ENCODE results near the gene ENG.
"Not testable (repeated sequence)": the region's sequence is repeated elsewhere in the genome, so short reads cannot be mapped to it uniquely, and the experiment has no call there.

Gene ENG

DNA sequence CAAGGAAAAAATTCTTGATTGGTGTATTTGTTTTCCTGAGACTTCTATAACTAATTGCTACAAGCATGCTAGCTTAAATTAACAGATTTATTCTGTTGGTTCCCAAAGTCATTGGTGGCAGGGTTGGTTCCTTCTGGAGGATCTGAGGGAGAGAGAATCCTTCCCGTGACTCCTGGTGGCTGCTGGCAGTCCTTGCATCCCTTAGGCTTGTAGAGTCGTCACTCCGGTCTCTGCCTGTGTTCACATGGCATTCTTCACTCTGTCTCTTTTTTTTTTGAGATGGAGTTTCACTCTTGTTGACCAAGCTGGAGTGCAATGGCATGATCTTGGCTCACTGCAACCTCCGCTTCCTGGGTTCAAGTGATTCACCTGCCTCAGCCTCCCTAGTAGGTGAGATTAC, 63.4 kb downstream of the ENG start:
- no peak for DNase-seq (ENCODE audit: low spot score)

DNA sequence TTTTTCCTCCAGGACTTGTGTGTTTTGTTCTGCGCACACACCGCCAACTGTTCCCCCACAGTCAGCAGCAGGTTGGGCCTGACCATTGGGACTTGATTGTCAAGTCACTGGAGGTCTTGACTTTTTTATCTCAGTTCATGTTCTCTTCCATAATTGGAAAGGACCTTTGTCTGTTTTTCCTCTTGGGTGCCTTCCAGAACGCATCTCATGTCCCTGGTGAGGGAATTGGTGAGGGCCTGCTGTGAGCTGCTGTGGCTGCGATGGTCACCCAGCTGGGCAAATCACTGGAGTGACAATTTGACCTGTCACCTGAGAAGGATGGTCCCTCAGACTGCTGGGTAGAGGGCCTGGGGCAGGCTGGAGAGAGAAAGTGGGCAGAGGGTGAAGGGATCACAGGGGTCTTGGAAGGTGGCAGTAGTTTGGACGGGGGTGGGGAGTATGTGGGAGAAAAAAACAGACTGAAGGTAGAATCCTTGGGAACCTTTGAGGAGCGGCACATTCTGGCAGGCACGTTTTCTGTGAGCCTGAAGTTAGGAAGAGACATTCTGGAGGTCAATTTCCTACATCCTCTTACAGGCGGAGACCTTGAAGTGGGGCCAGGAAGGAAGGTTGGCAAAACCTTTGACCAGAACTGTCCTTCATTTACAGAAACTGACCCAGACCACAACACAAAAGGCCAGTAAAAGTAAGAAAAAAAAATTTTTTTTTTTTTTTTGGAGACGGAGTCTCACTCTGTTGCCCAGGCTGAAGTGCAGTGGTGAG, 64.2 kb downstream of the ENG start:
- DNase-seq (ENCODE audit: low spot score) = no peak

DNA sequence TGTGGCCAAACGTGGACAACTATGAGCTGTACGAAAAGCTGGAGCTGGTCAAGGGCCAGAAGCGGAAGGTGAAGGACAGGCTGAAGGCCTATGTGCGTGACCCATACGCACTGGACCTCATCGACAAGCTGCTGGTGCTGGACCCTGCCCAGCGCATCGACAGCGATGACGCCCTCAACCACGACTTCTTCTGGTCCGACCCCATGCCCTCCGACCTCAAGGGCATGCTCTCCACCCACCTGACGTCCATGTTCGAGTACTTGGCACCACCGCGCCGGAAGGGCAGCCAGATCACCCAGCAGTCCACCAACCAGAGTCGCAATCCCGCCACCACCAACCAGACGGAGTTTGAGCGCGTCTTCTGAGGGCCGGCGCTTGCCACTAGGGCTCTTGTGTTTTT, 65.3 kb downstream of the ENG start:
- DNase-seq (ENCODE audit: low spot score) = no peak

DNA sequence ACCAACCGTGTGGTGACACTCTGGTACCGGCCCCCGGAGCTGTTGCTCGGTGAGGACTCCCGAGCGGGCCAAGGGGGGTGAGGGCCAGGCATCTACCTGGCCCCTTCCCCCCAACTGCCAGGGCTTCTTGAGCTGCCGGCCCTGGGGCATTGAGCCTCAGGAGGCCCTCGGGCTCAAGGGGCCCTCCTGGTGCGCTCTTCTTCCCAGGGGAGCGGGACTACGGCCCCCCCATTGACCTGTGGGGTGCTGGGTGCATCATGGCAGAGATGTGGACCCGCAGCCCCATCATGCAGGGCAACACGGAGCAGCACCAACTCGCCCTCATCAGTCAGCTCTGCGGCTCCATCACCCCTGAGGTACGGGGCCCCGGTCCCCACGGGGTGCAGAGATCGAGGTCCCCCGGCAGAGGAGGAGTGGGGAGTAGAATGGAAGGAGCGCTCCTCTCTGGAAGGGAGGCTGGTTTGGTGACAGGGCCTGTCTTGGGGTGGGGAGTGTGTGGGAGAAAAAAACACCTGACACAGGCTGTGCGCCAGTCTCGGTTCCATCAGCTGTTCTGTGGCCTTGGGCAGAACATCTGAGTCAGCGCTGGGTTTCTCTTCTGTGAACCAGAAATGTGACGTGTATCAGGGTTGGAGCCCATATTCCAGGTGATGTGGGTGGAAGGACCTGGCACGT, 66.0 kb downstream of the ENG start:
- DNase-seq (ENCODE audit: low spot score) = no peak

DNA sequence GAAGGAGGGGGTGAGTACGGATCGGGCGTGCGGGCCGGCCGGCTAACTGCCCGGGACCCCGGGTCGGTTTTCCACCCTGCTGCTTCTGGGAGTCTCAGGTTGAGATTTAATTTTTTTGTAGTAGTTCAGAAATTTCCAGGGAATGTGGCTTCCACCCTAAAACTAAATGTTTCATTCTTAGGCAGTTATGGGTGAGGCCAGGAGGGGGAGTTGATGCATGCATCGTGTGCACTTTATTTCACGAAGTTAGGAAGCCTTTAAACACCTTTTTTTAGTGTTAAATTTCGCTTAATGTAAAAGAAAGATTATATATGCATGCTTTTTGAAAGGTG, 67.7 kb downstream of the ENG start:
- no peak for DNase-seq (ENCODE audit: low spot score)

DNA sequence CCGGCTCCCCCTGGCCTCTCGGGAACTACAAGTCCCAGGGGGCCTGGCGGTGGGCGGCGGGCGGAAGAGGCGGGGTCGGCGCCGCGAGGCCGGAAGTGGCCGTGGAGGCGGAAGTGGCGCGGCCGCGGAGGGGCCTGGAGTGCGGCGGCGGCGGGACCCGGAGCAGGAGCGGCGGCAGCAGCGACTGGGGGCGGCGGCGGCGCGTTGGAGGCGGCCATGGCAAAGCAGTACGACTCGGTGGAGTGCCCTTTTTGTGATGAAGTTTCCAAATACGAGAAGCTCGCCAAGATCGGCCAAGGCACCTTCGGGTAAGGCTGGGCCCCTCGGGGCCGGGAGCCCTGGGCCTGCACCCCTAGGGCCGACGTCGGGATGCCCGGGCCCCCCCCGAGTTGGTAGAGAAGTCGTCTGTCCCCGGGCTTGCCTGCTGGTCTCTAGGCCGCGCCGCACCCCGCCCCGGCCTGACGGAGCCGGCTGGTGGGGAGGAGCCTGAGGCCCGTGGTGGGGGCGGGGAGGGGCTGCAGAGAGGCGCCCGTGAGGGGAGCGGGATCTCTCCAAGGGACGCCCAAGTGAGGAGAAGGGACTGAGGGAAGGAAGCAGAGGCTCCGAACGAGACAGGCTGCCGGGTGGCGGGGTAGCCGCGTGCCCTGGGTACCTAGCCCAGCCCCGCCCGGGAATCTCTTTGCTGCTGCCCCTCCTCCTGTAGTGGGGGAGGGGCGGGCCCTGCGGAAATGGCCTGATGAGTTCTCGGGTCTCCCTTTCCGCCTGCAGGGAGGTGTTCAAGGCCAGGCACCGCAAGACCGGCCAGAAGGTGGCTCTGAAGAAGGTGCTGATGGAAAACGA, 68.3 kb downstream of the ENG start, which contains the start of gene CDK9:
Gene CDK9, plus strand, starts transcription at position 102 of the 840 bp plus-strand sequence. Its CDS starts 115 bp downstream, at position 217.
- peak; percentile 90 for DNase-seq (ENCODE audit: low spot score)

DNA sequence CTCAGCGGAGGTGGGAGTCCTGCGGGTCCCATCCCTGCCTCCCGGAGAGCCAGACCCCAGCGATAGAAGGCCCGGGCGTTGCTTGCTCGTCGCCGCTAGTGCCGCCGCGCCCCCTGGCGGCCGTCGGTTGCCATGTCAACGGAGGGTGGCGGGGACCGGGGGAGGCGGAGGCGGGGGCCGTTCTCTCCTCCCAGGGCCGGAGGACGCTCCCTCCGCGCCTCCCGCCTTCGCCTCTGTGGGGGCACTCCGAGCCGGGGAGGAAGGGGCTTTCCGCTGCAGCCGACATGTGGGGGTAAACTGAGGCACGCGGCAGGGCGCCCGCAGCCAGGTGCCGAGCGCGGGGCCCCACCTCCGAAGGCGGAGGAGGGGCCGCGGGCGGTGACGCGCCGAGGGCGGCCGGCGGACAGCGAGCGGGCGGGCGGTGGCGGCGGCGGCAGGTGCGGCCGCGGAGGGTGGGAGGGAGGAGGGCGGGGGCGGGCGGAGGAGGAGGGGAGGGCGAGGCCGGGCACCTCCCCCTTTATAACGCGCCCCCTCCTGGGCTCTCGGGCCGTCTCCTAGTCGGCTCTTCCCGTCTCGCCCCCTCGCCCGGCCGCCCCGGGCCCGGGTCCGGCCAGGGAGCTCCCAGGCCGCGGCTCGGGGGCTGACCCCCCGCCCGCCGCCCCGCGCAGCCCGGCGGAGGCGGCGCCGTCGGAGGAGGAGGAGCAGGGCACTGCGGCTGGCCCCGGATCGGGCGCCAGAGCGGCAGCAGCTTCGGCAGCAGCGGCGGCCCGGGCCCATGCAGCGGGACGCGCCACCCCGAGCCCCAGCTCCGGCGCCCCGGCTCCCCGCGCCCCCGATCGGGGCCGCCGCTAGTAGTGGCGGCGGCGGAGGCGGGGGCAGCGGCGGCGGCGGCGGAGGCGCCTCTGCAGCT, 69.2 kb downstream of the ENG start:
- peak; percentile 77 for DNase-seq (ENCODE audit: low spot score)

DNA sequence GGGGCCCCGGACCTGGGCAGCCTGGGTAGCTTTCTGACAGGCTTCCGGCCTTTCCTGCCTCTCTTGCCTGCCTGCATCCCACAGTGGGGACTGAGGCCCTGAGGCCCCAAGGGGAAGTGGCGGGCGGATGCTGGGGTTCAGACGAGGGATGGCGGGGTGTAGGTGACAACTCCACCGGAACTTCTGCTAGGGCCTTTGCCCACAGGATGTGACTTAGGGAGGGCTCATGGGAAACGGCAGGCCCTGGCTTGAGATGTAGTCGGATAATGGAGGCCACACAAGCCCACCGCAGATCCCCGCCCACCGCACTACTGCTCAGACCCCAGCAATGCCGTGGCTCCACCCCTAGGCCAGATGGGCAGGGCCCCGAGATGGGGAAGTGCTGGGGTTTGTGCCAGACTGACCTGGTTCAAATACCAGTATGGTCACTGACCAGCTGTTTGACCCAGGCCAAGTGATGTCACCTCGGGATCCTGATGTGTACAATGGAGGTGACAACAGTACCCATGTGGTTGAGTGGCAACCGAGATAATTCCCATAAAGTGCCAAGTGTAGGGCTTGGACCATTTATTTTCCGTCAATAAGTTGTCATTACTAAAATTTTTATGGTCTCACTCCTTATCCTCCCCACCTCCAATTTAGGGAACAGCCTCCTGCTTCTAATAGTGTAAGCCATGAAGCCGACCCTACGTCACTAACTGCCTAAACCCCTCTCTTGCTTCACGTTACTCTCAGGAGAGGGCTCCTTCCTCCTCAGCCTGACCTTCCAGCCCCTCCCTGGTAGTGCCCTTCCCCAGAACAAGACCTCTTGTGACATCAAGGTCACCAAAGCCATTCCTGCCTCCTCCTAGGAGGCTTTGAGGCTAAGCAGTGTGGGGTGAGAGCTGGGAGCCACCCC, 71.1 kb downstream of the ENG start:
- DNase-seq (ENCODE audit: low spot score) = no peak

DNA sequence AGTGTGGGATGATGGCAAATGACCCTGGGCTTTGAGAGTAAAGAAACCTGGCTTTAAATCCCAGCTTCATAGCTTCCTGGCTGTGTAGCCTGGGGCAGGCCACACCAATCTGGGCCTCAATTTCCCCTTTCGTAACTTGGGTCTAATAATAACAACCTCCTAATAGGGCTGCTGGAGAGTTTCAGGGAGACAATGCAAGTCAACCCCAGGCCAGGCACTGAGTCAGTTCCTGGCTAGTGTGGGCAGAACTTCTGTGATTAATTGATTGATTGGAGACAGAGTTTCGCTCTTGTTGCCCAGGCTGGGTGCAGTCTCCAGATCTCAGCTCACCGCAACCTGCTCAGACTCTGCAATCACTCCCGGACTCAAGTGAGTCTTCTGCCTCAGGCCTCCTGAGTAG, 72.7 kb downstream of the ENG start:
- no peak for DNase-seq (ENCODE audit: low spot score)

DNA sequence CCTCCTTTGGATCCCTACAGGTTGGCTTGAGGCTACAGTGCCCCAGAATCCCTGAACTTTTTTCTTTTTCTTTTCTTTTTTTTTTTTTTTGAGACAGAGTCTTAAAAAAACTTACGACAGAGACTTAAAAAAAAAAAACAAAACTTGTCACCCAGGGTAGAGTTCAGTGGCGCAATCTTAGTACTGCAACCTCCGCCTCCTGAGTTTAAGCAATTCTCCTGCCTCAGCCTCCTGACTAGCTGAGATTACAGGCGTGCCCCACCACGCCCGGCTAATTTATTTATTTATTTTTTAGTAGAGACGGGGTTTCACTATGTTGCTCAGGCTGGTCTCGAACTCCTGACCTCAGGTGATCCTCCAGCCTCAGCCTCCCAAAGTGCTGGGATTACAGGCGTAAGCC, 73.5 kb downstream of the ENG start:
- not testable (repeated sequence) for DNase-seq (ENCODE audit: low spot score)

DNA sequence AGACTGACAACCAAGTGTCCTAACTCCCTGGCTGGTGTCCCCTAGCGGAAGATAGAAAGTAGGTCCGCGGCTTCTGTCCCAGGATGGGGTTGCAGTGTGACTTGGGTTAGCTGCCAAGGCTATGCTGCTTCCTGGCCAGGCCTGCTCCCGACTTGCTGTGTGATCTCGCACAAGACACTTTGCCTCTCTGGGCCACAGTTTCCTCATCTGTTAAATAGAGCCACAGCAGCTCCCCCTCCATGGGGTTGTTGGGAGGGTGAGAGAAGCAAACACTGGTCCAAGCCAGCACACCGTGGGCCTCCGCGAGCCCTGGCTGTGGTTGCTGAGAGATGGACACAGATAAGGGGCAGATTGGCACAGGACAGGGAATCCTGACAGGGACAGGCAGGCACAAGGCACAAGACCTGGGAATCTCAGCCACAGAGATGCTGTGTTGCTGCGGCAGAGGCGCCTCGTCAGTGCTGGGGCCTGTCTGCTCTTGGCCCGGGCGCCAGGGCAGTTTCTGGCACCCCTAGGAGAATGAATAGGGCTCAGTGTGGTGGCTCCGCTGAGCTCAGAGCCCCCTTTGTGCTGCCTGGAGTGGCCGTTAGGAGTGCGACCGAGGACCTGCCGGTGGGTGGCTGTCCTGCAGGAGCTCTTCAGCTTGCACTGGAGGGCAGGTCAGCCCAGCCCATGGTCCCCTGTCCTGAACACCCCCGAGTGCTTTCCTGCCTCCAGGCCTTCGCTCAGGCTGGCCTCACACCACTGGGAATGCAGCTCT, 74.2 kb downstream of the ENG start:
- no peak for DNase-seq (ENCODE audit: low spot score)

DNA sequence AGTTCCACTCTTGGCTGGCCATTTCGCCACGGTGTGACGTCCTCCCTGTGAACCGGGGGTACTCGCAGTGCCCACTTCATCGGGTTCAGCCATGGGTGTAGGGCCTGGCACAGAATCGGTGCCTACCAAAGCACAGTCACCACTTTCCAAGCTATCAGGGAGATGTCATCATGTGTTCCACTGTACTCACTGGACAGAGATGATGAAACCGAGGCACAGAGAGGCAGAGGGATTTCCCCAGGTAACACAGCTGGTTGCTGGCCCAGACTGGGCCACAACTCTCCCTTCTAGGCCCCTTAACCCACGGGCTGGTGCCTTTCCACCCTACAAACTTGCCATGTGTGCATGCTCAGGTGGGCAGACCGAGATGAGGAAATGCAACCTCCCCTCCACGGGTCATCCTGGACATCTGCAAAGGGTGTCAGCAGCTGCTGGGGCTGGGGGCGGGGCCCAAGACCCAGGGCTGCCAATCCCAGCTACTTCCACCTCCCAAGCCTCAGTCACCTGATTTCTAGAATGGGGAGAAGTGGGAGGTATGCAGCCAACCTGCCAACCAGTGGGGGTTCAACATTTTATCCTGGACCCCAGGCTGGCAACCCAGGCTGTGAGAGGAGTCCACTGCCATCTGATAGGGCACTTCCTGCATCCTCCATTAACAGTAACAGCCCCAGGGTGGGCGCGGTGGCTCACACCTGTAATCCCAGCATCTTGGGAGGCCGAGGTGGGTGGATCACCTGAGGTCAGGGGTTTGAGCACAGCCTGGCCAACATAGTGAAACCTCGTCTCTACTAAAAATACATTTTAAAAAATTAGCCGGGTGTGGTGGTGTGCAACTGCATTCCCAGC, 75.1 kb downstream of the ENG start:
- DNase-seq (ENCODE audit: low spot score) = no peak

DNA sequence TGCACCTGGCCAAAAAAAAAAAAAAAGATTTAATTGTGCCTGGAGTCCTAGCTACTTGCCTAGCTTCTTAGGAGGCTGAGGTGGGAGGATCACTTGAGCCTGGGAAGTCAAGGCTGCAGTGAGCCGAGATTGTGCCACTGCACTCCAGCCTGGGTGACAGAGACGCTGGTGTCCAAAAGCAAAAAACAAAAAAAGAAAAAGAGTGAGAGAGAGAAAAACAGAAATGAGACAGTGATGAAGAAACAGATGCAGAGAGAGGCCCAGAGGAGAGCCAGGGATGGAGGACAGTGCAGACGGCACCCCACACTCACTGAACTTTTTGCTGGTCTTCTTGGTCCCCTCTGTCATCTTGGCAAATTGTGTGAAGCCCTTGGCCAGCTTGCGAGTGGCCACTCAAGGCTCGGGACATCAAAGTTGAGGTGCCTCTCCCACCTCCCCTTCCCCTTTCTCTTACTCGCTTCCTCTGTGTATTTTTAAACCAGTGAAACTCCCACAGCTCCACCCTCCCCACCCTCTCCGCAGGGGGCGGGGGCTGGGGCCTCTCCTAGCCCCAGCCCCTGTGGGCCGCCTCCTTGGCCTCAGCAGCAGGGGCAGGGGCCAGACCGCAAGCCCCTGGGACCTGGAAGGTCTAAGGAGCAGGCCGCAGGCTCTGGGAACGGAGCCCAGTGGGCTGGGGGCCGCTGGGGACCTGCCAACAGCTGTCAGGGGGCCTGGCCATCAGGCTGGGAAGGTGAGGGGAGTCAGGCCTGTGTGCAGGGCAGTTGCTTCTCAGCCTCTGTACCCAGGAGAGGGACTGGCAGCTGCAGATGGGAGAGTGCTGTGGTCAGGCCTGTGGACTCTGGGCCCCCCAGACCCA, 76.0 kb downstream of the ENG start, which contains the start of gene SH2D3C:
Gene SH2D3C, minus strand, starts transcription at position 387 of the 856 bp plus-strand sequence. Its CDS starts 39 bp downstream, at position 348.
- DNase-seq (ENCODE audit: low spot score) = no peak

DNA sequence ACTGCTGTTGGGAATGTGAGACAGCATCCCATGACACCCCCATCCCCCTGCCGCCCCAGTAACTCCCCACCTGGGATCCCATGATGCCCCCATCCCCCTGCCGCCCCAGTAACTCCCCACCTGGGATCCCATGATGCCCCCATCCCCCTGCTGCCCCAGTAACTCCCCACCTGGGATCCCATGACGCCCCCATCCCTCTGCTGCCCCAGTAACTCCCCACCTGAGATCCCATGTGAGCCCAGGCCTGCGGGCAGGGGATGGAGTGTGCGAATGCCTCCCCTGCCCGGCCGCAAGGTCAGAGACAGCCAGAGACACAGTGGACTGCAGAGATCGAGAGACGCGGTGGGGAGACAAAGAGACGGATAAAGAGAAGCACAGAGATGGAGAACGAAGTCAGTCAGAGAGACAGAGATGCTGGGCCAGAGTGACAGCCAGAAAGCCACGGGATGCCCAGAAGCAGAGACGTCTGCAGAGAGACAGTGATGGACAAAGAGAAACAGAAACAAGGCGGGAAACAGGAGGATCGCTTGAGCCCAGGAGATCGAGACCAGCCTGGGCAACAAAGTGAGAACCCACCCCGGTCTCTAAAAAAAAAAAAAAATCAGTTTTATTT, 77.0 kb downstream of the ENG start:
- no peak for DNase-seq (ENCODE audit: low spot score)

DNA sequence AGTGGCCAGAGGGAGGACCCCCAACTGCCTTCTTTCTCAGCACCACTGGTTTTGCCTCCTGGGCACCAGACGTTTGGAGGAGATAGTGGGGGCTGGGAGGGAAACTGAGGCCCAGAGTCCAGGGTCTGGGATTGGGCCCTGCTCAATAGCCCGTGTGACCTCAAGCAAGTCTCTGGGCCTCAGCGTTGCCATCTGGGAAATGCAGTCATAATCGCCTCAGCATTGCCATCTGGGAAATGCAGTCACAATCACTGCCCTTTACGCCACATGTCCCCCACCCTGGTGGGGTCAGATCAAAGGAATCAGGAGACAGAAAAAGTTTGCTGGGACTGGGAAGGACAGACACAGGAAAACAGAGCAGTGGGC, 77.6 kb downstream of the ENG start:
- no peak for DNase-seq (ENCODE audit: low spot score)

DNA sequence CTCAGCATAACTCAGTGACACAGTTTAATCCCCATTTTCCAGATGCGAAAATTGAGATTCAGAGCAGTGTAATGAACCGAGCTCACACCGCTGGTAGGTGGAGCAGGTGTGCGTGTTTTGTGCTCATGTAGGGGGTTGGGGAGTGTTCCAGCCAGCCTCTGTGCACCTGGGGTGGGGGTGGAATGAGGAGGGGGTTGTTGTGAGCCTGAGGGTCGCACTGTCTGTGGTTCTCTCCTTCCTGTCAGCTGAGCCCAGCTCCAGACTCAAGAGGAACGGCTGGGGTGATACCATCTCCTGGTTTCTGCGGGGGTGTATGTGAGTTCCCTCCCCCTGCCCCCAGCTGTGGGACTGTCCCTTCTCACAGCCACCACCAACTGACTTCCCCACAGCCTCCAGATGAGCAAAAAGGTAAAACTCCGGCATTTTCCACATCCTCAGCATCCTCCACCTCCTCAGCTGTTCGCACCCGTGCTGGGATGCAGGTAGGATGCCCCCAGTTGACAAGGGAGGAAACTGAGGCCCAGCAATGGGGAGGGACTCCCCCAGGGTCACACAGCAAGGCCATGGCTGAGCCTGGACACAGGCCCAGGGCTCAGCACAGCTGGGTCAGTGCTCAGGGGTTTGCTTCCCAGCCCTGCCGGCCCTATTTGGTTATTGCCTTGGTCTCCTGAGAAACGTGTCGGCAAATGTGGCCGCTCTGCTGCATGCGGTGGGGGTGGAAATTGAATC, 78.1 kb downstream of the ENG start:
- DNase-seq (ENCODE audit: low spot score) = no peak

DNA sequence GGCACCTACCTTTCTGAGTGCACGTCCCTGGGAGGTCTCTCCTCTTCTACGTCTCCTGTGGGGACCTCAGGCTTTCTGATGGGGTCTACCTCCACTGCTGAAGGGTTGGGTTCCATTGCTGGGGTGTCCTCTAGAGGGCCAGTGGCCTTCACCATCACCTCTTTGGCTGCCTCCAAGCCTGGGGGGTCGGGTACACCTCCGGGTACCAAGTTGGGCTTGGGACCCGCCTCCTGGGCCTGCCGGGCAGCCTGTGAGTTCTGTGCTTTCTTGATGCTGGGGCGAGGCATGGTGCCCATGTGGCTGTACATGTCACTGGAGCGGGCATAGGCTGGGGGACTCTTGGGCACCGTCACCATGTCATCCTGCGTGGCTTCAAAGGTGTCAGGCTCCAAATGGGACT, 80.5 kb downstream of the ENG start:
- DNase-seq (ENCODE audit: low spot score) = no peak
